ENCODE data around the gene GAREM2. TPM values are rescaled to one million over a fixed set of nuclear protein-coding genes. Genes with fewer than 3 reads are reported as not detected.
A peak's percentile ranks its signal among the peaks of the same experiment; 100 is the strongest.

GAREM2 gene
- total RNA-seq, 4 donors from 2014 or later, result 1.0 to 3.3 (median 2.0) TPM

DNA sequence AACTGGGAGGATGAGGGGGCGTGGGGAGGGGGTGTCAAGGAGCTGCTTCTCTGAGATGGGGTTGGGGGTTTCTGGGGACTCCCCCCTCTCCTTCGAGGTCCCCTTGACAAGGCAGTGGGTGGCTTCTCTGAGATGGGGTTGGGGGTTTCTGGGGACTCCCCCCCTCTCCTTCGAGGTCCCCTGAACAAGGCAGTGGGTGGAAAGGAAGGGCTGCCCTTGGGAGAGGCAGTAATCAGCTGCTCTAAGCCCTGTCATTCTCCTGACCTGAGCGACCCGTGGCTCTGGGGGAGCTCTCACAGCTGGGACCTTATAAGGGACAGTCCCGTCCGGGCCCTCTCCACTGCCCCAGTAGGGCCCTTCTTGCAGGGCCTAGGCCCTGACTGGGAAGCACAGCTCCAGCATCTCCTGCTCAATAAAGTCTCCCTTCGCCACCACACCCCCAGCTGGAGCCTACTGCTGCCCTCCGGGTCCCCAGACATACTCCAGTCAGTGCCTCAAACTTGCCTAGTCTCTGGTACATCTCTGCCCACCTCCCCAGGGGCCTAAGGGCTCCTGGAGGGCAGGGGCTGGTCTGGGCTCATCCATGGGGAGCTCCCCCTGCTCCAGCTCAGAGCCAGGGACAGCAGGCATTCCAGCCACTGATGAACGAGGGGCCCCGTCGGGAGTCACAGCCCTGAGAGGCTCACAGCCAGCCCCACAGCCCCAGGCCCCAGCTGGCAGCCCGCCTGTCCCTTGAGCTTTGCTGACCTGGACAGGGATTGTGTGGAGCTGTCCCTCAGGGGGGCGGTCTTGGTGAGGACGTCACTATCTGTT lies 2.8 kb downstream of the GAREM2 start:
- DNase-seq (ENCODE audit: low spot score) (no peak), ATAC-seq (ENCODE audit: low FRiP score) (no peak)
- TF ChIP-seq, protein P1, sequence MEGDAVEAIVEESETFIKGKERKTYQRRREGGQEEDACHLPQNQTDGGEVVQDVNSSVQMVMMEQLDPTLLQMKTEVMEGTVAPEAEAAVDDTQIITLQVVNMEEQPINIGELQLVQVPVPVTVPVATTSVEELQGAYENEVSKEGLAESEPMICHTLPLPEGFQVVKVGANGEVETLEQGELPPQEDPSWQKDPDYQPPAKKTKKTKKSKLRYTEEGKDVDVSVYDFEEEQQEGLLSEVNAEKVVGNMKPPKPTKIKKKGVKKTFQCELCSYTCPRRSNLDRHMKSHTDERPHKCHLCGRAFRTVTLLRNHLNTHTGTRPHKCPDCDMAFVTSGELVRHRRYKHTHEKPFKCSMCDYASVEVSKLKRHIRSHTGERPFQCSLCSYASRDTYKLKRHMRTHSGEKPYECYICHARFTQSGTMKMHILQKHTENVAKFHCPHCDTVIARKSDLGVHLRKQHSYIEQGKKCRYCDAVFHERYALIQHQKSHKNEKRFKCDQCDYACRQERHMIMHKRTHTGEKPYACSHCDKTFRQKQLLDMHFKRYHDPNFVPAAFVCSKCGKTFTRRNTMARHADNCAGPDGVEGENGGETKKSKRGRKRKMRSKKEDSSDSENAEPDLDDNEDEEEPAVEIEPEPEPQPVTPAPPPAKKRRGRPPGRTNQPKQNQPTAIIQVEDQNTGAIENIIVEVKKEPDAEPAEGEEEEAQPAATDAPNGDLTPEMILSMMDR (IDR thresholded peaks at IDR 0.05), result no peak

DNA sequence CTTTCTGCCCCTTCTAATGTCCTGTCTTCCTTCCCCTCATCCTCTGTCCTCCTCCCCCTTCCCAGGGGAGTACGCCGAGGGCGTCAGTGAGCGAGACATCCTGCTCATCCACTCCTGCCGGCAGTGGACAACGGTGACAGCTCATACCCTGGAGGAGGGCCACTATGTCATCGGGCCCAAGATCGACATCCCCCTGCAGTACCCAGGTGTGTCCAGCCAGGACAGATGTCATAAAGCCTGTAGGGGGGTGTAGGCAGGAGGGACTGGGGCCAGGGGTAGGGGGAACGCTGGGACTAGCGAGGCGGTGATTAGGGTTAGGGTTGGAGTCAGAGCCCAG lies 3.4 kb downstream of the GAREM2 start:
- DNase-seq (ENCODE audit: low spot score), result no peak
- TF ChIP-seq, protein P1 (IDR thresholded peaks at IDR 0.05), result no peak
- ATAC-seq (ENCODE audit: low FRiP score), result no peak

DNA sequence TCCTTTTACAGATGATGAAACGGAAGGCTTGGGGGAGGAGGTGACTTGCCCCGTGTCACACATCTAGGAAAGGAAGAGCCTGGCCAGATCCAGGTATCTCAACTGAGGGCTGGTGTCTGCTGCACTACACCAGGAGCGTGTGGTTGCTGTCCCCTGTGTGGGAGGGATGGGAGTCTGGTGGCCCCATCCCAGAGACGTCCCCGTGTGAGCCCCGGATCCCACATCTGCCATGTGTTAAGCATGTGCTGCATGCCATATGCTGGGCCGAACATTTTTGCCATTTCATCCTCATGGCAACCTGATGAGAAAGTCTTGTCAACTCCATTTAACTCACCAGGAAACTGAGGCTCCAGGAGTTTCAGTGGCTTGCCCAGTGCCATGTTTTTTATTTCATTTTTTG lies 4.2 kb downstream of the GAREM2 start:
- ATAC-seq (ENCODE audit: low FRiP score) (no peak), DNase-seq (ENCODE audit: low spot score) (no peak)
- TF ChIP-seq, protein P1 (IDR thresholded peaks at IDR 0.05), result no peak

DNA sequence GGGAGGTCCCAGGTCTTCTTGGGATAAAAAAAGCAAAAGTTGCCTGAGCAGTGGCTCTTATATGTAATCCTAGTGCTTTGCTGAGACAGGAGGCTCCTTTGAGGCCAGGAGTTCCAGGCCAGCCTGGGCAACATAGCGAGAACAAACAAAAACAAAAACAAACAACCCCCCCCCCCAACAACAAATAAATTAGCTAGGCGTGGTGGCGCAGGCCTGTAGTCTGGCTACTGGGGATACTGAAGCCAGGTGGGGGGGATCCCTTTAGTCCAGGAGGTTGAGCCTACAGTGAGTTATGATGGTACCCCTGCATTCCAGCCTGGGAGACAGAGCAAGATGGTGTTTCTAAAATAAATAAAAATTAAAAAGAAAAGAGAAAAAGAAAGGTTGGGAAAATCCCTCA lies 5.4 kb downstream of the GAREM2 start:
- DNase-seq (ENCODE audit: low spot score) (no peak), ATAC-seq (ENCODE audit: low FRiP score) (no peak)
- TF ChIP-seq, protein P1 (IDR thresholded peaks at IDR 0.05), result no peak

DNA sequence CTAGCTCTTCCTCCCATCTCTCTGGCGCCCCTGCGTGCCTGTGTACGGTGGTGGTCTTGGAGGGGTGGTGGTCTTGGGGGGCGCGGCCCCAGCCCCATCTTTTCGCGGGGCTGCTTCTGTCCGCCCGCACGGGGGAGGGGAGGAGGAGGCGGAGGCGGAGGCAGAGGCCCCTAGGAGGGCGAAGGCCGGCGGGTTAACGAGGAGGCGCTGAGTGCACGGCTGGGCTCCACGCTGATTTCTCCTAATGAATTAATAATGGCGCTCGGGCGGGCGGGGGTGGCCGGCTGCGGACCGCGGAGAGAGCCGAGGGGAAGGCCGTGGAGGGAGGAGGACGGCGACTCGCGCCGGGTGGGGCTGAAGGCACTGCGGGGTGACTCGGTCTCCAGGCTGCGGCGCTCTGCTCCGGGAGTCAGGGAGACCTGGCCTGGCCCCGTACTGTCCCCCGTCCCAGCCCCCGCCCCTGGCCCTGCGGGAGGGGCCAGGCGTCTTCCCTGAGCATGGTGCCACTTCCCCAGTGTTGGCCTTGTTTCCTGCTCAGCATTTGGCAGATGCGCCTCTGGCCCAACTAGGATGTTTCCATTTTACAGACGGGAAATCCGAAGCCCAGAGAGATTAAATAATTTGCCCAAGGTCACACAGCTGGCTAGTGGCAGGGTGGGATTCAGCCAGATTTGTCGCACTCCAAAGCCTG lies 6.0 kb downstream of the GAREM2 start:
- TF ChIP-seq, protein P1 (IDR thresholded peaks at IDR 0.05), result no peak
- DNase-seq (ENCODE audit: low spot score), result no peak
- peak; percentile 8 for ATAC-seq (ENCODE audit: low FRiP score)

DNA sequence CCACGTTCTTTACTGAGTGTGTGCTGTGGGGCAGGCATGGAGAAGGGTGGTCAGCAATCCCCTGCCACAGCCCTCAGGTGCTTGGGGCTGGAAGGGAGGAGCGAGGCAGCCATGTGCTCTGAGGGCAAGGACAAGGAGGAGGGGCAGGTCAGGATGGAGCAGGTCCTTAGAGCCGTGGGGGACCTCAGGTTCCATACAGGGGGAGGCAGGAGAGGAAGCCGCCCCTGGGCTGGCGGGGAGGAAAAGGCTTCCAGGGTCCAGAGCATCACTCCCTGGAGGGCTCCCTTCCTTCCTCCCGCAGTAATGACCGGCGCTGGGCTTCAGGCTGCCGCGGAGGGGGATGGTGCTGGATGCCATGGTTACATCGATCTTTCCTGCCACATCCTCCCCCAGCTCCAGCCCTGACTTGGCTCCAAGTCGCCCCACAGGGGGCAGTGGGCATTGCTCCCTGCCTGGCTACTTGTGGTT lies 6.6 kb downstream of the GAREM2 start:
- ATAC-seq (ENCODE audit: low FRiP score) (no peak), DNase-seq (ENCODE audit: low spot score) (no peak)
- TF ChIP-seq, protein P1 (IDR thresholded peaks at IDR 0.05), result no peak
